ENCODE results near the gene CCNE1.

- TF ChIP-seq, protein P1, sequence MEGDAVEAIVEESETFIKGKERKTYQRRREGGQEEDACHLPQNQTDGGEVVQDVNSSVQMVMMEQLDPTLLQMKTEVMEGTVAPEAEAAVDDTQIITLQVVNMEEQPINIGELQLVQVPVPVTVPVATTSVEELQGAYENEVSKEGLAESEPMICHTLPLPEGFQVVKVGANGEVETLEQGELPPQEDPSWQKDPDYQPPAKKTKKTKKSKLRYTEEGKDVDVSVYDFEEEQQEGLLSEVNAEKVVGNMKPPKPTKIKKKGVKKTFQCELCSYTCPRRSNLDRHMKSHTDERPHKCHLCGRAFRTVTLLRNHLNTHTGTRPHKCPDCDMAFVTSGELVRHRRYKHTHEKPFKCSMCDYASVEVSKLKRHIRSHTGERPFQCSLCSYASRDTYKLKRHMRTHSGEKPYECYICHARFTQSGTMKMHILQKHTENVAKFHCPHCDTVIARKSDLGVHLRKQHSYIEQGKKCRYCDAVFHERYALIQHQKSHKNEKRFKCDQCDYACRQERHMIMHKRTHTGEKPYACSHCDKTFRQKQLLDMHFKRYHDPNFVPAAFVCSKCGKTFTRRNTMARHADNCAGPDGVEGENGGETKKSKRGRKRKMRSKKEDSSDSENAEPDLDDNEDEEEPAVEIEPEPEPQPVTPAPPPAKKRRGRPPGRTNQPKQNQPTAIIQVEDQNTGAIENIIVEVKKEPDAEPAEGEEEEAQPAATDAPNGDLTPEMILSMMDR (IDR thresholded peaks at IDR 0.05) = no peak
- no peak for TF ChIP-seq EP300 (IDR thresholded peaks at IDR 0.05)
- no peak for TF ChIP-seq POLR2AphosphoS5 (IDR thresholded peaks at IDR 0.05)
Observed at GRCh38 chr19:29767039-29767735, 44.6 kb upstream of the CCNE1 start.
